Body of pancreas (tissue), 4 donors: Measurements from ENCODE around the gene TMEM240. TPM values are rescaled to one million over a fixed set of nuclear protein-coding genes. Genes with fewer than 3 reads are reported as not detected.
"Not testable (repeated sequence)": the region's sequence is repeated elsewhere in the genome, so short reads cannot be mapped to it uniquely, and the experiment has no call there.

Source experiments
- ATAC-seq: fragments of 150-250 bp; one replicate; pipeline ENCODE4 v1.9.1; 2016
- DNase-seq, 4 donors: peaks; one replicate each; pipeline ENCODE4 v3.0.0-alpha.2; 2019
- H3K27ac ChIP-seq, 4 donors: fragments of 200-600 bp; sonication (generic); 1 replicate in 3 of 4; 2 replicates in 1 of 4; pipeline versions ENCODE4 v1.5.1 to v1.6.1; 2016 to 2019; ENCODE audit warnings: mild to moderate bottlenecking in 1 of 4, mixed read lengths in 1 of 4, moderate library complexity in 1 of 4
- H3K27me3 ChIP-seq, 2 donors: fragments of 200-600 bp; sonication (generic); one replicate each; pipeline ENCODE4 v1.6.0; 2016; ENCODE audit warnings: mild to moderate bottlenecking in 1 of 2
- H3K36me3 ChIP-seq, 2 donors: fragments of 200-600 bp; sonication (generic); replicated peaks in 1 of 2; 2 replicates each; pipeline ENCODE4 v1.5.1; 2016; ENCODE audit warnings: low read depth in 2 of 2; ENCODE audit not compliant: insufficient read depth in 1 of 2
- H3K4me1 ChIP-seq: fragments of 200-600 bp; sonication (generic); one replicate; pipeline ENCODE4 v1.6.0; 2016
- H3K4me3 ChIP-seq, 2 donors: fragments of 200-600 bp; sonication (generic); 1 replicate in 1 of 2; 2 replicates in 1 of 2; pipeline ENCODE4 v1.5.1; 2016 to 2019
- H3K9me3 ChIP-seq, 3 donors: fragments of 200-600 bp; sonication (generic); 1 replicate in 2 of 3; 2 replicates in 1 of 3; pipeline ENCODE4 v1.5.1; 2016
- CTCF ChIP-seq, 7 experiments: fragments of 450-650 bp in 4 of 7; fragments of 200-600 bp in 3 of 7; sonication (generic) in 3 of 7; IDR thresholded peaks; one replicate each; pipeline ENCODE4 v1.5.1; 2016 to 2019; ENCODE audit warnings: antibody characterized with exemption in 7 of 7
- POLR2A ChIP-seq, 3 donors: fragments of 450-650 bp; IDR thresholded peaks; one replicate each; pipeline ENCODE4 v1.6.1; 2016; ENCODE audit warnings: antibody characterized with exemption in 3 of 3, mild to moderate bottlenecking in 2 of 3
- WGBS, 2 donors: methylation state at CpG; one replicate each; pipeline ENCODE4 v1.1.5; 2017; 5-methylcytosine and 5-hydroxymethylcytosine counted together
- intact Hi-C: fragments of 100-400 bp; cut with DNase I; formaldehyde crosslinking; loops from one replicate; pipeline ENCODE4 v1.15.1; 2023
- total RNA-seq, 2 donors: library from RNA; depleted of rRNA; stranded (reverse); fragments of >200 nt; gene quantifications; one replicate each; pipeline ENCODE4 v1.1.0, GENCODE V29; 2016

The TMEM240 gene
- total RNA-seq, 2 donors from 2014 or later: 1.0 to 3.6 TPM

GRCh38 chr1:1527092-1527816, 13.2 kb downstream of the TMEM240 start:
- Histone ChIP-seq H3K36me3 (peaks cover 4 to 9% of the 10 kb centered on the region in 2 donors), H3K27ac (no peak overlapping the region), H3K4me3 (no peak overlapping the region), H3K9me3 (no peaks in the 10 kb centered on the region), H3K4me1 (no peaks in the 10 kb centered on the region), H3K27me3 (no peaks in the 10 kb centered on the region)
- 91 to 98% methylated on average over 17 to 25 of the region's 31 CpGs for WGBS, 2 donors
- intact Hi-C loops: no loop called here
- TF ChIP-seq CTCF (IDR thresholded peaks at IDR 0.05) (no peak), POLR2A (IDR thresholded peaks at IDR 0.05) (no peak)
- ATAC-seq (no peak), DNase-seq (no peak)

- H3K9me3 ChIP-seq, H3K4me3 ChIP-seq, H3K27ac ChIP-seq, ATAC-seq, H3K27me3 ChIP-seq, intact Hi-C loops, H3K4me1 ChIP-seq, H3K36me3 ChIP-seq, DNase-seq: not testable (repeated sequence)
- 97% methylated on average over 16 of the region's 21 CpGs; no CpG with 5 or more reads in 1 of the 2 donors for WGBS, 2 donors
These were observed 13.9 kb downstream of the TMEM240 start for GRCh38 chr1:1526476-1526875.

GRCh38 chr1:1524750-1525383, 15.6 kb downstream of the TMEM240 start:
- H3K27ac ChIP-seq, ATAC-seq, intact Hi-C loops, H3K9me3 ChIP-seq, H3K4me3 ChIP-seq, DNase-seq, H3K27me3 ChIP-seq, H3K4me1 ChIP-seq: not testable (repeated sequence)
- H3K36me3 ChIP-seq: peaks cover 4 to 12% of the 10 kb centered on the region in 2 donors
- WGBS, 2 donors: 94 to 97% methylated on average over 23 to 25 of the region's 30 CpGs

- 91% methylated on average over 15 of the region's 17 CpGs; no CpG with 5 or more reads in 1 of the 2 donors for WGBS, 2 donors
These were observed 16.8 kb downstream of the TMEM240 start for GRCh38 chr1:1523651-1524050.

GRCh38 chr1:1523226-1523625, 17.2 kb downstream of the TMEM240 start:
- DNase-seq, H3K9me3 ChIP-seq, H3K27me3 ChIP-seq, H3K4me3 ChIP-seq, H3K27ac ChIP-seq, H3K4me1 ChIP-seq, ATAC-seq, intact Hi-C loops: not testable (repeated sequence)
- H3K36me3 ChIP-seq: peaks cover 0 to 11% of the 10 kb centered on the region in 2 donors
- 96% methylated on average over 29 of the region's 31 CpGs; no CpG with 5 or more reads in 1 of the 2 donors for WGBS, 2 donors

More at GRCh38 chr1:1523651-1524050, 16.8 kb downstream of the TMEM240 start:
- H3K27ac ChIP-seq, H3K4me1 ChIP-seq, H3K9me3 ChIP-seq, DNase-seq, H3K4me3 ChIP-seq, intact Hi-C loops, H3K27me3 ChIP-seq, ATAC-seq: not testable (repeated sequence)
- H3K36me3 ChIP-seq: peaks cover 0 to 12% of the 10 kb centered on the region in 2 donors

GRCh38 chr1:1522536-1522935, 17.9 kb downstream of the TMEM240 start:
- H3K27me3 ChIP-seq, ATAC-seq, DNase-seq, H3K9me3 ChIP-seq, intact Hi-C loops, H3K4me1 ChIP-seq, H3K4me3 ChIP-seq, H3K27ac ChIP-seq: not testable (repeated sequence)
- H3K36me3 ChIP-seq: peaks cover 0 to 14% of the 10 kb centered on the region in 2 donors
- WGBS, 2 donors: 95% methylated on average over 15 to 29 of the region's 30 CpGs

GRCh38 chr1:1521331-1521730, 19.1 kb downstream of the TMEM240 start:
- ATAC-seq: no peak
- Histone ChIP-seq H3K9me3 (no peaks in the 10 kb centered on the region), H3K4me3 (no peak overlapping the region), H3K27ac (no peak overlapping the region), H3K4me1 (no peaks in the 10 kb centered on the region), H3K27me3 (no peaks in the 10 kb centered on the region), H3K36me3 (peaks cover 0 to 14% of the 10 kb centered on the region in 2 donors)
- TF ChIP-seq CTCF (IDR thresholded peaks at IDR 0.05) (no peak), POLR2A (IDR thresholded peaks at IDR 0.05) (no peak)
- intact Hi-C loops: no loop called here
- DNase-seq: no peak
- 95 to 96% methylated on average over 19 of the region's 19 CpGs for WGBS, 2 donors

- H3K9me3 ChIP-seq, H3K4me1 ChIP-seq, ATAC-seq, DNase-seq, H3K27me3 ChIP-seq, H3K4me3 ChIP-seq, H3K27ac ChIP-seq, intact Hi-C loops: not testable (repeated sequence)
- 95 to 100% methylated on average over 6 to 43 of the region's 51 CpGs for WGBS, 2 donors
- H3K36me3 ChIP-seq: peaks cover 0 to 11% of the 10 kb centered on the region in 2 donors
These were observed 20.5 kb downstream of the TMEM240 start for GRCh38 chr1:1519805-1520505.

GRCh38 chr1:1518621-1519007, 21.8 kb downstream of the TMEM240 start:
- not testable (repeated sequence) for H3K36me3 ChIP-seq, ATAC-seq, DNase-seq

More at GRCh38 chr1:1518621-1519007, 21.8 kb downstream of the TMEM240 start:
- H3K27me3 ChIP-seq, H3K9me3 ChIP-seq, H3K27ac ChIP-seq, H3K4me3 ChIP-seq, intact Hi-C loops, H3K4me1 ChIP-seq: not testable (repeated sequence)
- WGBS, 2 donors: 90% methylated on average over 9 to 17 of the region's 19 CpGs
